Superior temporal gyrus (tissue), 1 donor: ENCODE results near the gene ESPNL.
"Not testable (repeated sequence)": the region's sequence is repeated elsewhere in the genome, so short reads cannot be mapped to it uniquely, and the experiment has no call there.

Experiments used
- DNase-seq: peaks from one replicate; pipeline ENCODE4 v3.0.0-alpha.2; 2016; ENCODE audit errors: extremely low spot score

Gene ESPNL

DNA sequence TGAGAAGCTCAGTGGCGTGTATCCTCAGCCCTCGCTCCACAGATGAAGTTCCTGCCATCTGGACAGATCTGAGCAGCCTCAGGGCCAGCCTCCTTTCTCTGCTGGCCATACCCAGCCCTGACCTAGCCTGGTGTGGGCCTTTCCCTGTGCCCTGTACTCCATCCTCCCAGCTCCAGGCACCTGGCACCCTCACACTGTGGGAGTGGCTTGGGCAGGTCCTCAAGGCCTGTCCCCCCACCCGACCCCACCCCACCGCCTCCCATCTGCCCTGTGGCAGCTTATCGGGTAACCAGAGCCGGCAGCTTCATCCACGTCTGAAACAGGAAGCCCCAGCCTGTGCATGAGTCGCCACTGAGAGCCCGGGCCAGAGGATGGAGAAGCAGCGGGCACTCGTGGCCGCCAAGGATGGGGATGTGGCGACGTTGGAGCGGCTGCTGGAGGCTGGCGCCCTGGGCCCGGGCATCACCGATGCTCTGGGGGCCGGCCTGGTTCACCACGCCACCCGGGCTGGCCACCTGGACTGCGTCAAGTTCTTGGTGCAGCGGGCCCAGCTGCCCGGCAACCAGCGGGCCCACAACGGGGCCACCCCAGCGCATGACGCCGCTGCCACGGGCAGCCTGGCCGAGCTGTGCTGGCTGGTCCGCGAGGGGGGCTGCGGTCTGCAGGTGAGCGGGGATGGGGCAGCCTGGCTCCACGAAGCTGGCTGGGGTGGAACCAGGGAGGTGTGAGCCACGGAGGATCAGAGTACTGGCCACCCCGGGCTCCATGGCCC is at the start of gene ESPNL:
Gene ESPNL, plus strand, starts transcription at position 292 of the 772 bp plus-strand sequence. Its CDS starts 80 bp downstream, at position 372.
- DNase-seq, result no peak

DNA sequence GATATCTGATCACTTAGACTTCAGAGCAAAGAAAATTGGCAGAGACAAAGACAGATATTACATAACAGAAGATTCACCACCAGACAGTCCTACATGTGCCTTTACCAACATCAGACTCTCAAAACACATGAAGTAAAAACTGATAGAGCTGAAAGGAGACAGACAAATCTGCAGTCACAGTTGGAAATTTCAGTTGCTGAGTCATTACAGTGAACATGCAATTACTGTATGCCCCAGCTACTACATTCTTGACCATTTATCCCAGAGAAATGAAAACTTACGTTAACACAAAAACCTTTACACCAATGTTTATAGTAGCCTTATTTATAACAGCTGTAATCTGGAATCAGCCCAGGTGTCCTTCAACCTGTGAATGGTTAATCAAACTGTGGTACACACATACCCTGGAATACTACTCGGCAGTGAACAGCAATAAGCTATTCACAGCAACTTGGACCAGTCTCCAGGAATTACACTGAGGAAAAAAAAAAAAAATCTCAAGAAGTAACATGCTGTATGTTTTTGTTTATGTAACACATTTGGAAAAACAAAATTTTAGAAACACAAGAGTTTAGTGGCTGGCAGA is 46.9 kb upstream of the ESPNL start:
- no peak for DNase-seq

- DNase-seq, result no peak
These were observed 44.3 kb upstream of the ESPNL start for GRCh38 chr2:238055841-238056240.

- not testable (repeated sequence) for DNase-seq
These were observed 42.2 kb upstream of the ESPNL start for GRCh38 chr2:238057696-238058575.

DNA sequence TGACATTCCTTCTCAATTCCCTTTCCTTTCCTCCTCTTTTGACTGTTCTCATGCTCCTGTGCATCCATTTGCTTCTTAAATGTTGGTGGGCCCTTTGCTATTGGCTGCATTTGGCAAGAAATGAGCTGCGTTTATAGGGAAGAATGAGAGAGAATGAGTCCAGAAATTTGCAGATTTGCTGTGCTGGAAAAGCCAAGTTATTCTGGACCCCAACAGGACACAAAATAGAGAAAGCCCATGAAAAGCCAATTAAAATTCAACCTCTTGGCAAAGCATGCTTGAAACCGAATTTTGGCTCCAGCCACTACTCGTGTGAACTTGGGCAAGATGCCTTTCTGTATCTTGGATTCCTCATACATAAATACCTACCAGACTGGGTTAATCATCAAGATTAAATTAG is 40.6 kb upstream of the ESPNL start:
- DNase-seq, result no peak

- DNase-seq, result peak; percentile 26
These were observed 40.0 kb upstream of the ESPNL start for GRCh38 chr2:238060096-238060541.

DNA sequence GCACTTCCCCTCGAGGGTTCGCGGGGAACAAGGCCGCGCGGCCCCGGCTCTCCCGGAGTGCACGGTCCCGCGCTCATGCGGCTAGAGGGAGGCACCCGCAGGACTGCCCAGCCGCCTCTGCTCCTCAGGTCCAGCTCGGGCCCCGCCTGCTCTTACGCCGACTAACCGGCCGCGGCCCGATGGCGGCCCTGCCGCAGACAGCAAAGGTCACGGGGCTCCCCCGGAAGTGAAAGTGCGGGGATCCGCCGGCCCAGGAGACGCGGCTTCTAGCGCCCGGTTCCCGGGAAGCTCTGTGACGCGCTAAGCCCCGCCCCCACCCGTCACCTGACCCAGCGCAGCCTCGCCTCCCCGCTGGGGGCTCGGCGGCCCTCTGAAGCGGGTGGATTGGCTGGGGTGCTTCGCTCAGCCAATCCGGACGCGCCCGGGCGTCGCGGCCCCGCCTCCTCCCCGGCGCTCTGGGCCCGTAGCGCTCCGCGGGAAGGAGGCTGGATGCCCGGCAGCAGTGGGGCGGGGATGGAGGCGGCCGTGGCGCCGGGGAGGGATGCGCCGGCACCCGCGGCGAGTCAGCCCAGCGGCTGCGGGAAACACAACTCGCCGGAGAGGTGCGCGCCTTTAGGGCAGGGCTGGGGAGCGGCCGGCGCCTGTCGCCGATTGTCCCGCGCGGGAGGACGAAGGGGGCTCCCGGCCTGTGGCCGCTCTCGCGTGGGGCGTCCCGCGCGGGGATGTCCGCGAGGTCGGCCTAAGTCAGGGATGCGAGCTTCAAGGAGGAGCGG is 39.4 kb upstream of the ESPNL start, which contains the start of gene SCLY:
Gene SCLY, plus strand, starts transcription at position 460 of the 773 bp plus-strand sequence. Its CDS starts 54 bp downstream, at position 514.
- peak; percentile 97 for DNase-seq

- no peak for DNase-seq
These were observed 38.6 kb upstream of the ESPNL start for GRCh38 chr2:238061315-238062202.

DNA sequence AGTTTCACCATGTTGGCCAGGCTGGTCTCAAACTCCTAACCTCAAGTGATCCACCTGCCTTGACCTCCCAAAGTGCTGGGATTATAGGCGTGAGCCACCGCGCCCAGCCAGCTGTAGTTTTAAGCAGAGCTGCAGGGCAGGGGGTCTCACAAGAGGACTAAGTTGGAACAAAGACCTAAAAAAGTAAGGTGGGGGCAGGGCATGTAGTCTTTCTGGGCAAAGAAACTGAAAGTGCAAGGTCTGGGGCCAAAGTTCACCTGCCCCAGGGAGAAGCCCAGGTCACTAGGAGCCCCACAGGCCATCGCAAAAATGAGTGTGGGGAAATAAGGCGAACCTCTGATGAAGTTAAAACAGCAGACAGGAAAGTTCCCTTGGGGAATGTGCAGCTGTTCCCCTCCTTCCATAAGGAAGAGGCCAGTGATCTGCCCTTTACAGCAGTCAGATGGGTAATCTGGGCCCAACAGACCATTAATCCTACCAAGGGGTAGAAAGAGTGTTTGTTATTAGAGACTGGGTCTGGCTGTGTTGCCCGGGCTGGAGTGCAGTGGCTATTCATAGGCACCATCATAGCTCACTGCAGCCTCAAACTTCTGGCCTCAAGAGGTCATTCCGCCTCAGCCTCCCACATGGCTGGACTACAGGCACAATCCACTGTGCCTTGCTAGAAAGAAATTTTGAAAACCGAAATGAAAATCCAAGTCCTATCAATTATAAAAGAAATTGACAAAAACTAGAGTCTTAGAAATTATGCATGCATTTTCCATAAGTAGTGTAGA is 36.5 kb upstream of the ESPNL start:
- DNase-seq, result no peak

DNA sequence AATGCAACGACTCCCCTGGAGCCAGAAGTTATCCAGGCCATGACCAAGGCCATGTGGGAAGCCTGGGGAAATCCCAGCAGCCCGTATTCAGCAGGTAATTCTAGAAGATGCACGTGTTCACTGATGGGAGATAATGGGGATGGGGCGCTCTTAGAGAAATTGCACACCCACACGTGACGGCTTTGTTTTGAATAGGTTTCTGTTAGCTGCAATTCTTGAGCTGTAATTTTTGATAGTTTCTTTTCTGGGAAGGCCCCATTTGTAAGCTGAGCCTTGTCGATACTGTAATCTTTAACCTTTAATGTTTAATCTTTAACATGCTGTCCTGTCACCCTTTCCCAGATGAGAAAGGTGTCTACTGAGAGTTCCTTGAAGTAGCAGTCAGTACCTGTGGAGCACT is 35.8 kb upstream of the ESPNL start:
- no peak for DNase-seq

GRCh38 chr2:238065071-238065846 is 34.9 kb upstream of the ESPNL start:
- DNase-seq, result no peak

DNA sequence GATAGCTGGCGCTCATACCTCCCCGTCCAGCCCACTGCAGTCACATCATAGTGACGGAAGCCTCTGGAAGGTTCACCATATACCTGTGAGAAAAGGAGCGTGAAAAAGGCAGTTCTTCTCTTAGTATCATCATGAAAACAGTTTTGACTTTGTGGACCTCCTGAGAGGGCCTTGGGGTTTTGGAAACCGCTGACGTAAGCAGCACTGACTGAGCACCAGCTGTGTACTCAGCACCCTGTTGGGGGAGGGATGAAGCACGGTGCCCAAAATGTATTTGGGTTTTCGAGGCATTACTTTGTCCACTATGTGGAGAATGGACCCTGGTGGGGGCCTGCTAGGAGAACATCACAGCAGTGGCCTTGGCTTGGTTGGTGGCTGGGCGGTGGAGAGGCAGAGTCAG is 33.9 kb upstream of the ESPNL start:
- DNase-seq, result no peak

GRCh38 chr2:238066718-238067117 is 33.4 kb upstream of the ESPNL start:
- DNase-seq, result not testable (repeated sequence)

GRCh38 chr2:238067939-238068338 is 32.2 kb upstream of the ESPNL start:
- DNase-seq, result no peak

DNA sequence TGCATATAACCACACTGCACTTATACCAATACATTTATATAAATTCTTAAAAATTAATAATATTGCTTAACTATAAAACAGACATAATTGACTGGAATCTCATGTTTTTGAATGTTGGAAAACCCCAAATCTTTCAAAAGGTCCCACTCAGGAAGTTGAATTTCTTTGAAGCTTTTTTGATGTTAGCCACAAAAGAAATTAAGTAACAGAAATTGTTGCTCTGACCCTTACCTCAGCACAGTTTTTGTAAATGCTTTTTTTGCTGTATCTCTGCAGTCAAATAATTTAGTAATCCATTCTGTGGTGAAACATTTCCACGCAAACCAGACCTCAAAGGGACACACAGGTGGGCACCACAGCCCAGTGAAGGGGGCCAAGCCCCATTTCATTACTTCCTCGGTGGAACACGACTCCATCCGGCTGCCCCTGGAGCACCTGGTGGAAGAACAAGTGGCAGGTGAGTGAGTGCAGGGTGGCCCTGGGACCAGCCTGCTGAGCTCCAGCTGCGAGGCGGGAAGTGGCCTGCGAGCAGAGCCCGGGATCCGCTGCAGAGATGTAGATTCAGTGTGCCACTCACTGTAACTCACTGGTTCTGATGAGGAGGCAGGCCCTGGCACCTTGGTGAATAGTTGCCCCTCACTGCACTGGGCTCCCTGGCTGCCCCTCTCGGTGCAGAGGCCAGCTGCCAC is 31.0 kb upstream of the ESPNL start:
- DNase-seq, result no peak

- no peak for DNase-seq
These were observed 30.3 kb upstream of the ESPNL start for GRCh38 chr2:238069877-238070276.

GRCh38 chr2:238075397-238075796 is 24.7 kb upstream of the ESPNL start:
- DNase-seq, result no peak

GRCh38 chr2:238077292-238077691 is 22.8 kb upstream of the ESPNL start:
- DNase-seq, result no peak
